Large intestine (tissue), 3 donors: ENCODE measurements around the gene CDON. TPM values are rescaled to one million over a fixed set of nuclear protein-coding genes. Genes with fewer than 3 reads are reported as not detected.
A peak's percentile ranks its signal among the peaks of the same experiment; 100 is the strongest.

Experiments used
- DNase-seq, 2 donors: peaks; one replicate each; pipeline versions ENCODE4 v3.0.0 to v3.0.0-alpha.2; 2013
- H3K27ac ChIP-seq: one replicate; pipeline ENCODE4 v1.5.1; 2013; ENCODE audit warnings: low read length
- H3K27me3 ChIP-seq: 2 replicates; pipeline ENCODE4 v1.6.1; 2013; ENCODE audit warnings: low read length; ENCODE audit not compliant: control insufficient read depth, insufficient read depth
- H3K36me3 ChIP-seq: 2 replicates; pipeline ENCODE4 v1.6.1; 2013; ENCODE audit warnings: low read length; ENCODE audit not compliant: control insufficient read depth, insufficient read depth
- H3K4me1 ChIP-seq: one replicate; pipeline ENCODE4 v1.6.1; 2013; ENCODE audit warnings: low read length; ENCODE audit not compliant: control insufficient read depth, insufficient read depth
- H3K4me3 ChIP-seq: one replicate; pipeline ENCODE4 v1.5.1; 2013; ENCODE audit warnings: low read length
- H3K9me3 ChIP-seq: one replicate; pipeline ENCODE4 v1.6.1; 2013; ENCODE audit warnings: mild to moderate bottlenecking, low read depth, low read length, moderate library complexity; ENCODE audit not compliant: control insufficient read depth
- WGBS: methylation state at CpG from one replicate; pipeline ENCODE4 v1.1.5; 2013; ENCODE audit warnings: low lambda C conversion rate; ENCODE audit not compliant: insufficient coverage; 5-methylcytosine and 5-hydroxymethylcytosine counted together
- polyA plus RNA-seq: library from polyadenylated mRNA; unstranded; fragments of 120-200 nt; gene quantifications from one replicate; pipeline ENCODE4 v1.2.1, GENCODE V29; 2013

Gene CDON
- polyA plus RNA-seq, 1 donor = 22.8 TPM

DNA sequence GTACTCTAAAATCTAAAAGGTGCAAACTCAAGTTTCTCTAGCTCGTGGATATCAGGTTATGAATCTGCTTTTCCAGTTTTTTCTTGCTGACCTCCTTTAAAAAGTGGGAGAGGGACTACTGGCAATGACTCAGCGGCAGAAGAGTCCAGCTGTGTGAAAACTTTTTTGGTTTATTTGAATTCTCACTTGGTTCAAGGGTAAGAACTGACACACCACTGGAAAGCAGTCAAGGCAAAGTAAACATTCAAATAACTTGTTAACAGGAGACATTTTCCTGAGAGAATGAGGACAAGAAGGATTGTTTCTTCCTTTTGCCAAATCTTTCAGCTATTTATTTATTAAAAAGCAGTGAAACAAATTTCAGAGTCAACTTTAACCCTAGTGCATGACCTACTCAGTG, 36.1 kb downstream of the CDON start:
- no peak overlapping the region for H3K27ac ChIP-seq
- no CpG with 5 or more reads among the region's 2 CpGs for WGBS

DNA sequence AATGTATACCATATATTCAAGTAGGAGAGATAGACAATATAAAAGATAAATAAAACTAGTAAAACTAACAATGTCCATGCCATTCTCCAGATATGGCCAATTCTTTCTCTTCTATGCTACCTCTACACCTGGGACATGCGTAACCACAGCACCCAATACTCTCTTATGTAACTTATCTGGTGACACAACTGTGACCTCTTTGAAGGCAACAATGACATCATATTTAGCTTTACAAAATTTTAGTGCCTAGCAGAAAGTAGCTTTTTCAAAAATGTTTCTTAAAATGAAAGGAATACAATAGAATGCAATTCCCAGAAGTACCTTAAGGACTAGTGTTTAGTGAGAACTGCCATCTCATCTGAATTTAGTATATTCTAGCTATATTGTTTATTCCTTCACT, 36.8 kb downstream of the CDON start:
- H3K27me3 ChIP-seq = no peaks in the 10 kb centered on the region
- no CpG with 5 or more reads among the region's 1 CpG for WGBS
- no peaks in the 10 kb centered on the region for H3K36me3 ChIP-seq

More for the DNA sequence above, 36.1 kb downstream of the CDON start:
- no peak overlapping the region for H3K4me3 ChIP-seq
- H3K4me1 ChIP-seq = no peaks in the 10 kb centered on the region
- no peak for DNase-seq
- no peaks in the 10 kb centered on the region for H3K9me3 ChIP-seq
- H3K36me3 ChIP-seq = no peaks in the 10 kb centered on the region
- H3K27me3 ChIP-seq = no peaks in the 10 kb centered on the region

DNA sequence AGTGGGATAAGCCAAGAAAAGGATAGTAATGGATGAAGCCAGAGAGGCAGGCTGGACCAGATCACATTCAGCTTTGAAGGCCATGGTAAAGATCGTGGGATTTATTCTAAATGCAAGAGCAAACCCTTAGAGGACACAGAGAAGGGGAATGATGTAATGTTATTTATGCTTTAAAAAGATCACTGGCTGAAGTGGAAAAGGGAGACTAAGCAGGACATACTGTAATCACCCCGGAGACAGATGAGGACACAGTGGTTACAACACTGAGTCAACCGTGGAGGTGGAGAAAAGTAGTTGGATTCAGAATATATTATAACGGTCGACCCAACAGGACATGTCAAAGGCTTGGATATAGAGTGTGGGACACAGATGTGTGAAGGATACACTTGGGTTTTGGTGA, 38.5 kb downstream of the CDON start:
- WGBS = 93% methylated on average over 3 of the region's 5 CpGs
- DNase-seq = no peak
- no peak overlapping the region for H3K27ac ChIP-seq
- no peaks in the 10 kb centered on the region for H3K27me3 ChIP-seq
- peaks cover 4% of the 10 kb centered on the region for H3K36me3 ChIP-seq
- H3K9me3 ChIP-seq = no peaks in the 10 kb centered on the region
- H3K4me1 ChIP-seq = no peaks in the 10 kb centered on the region
- H3K4me3 ChIP-seq = no peak overlapping the region

More for the DNA sequence above, 36.8 kb downstream of the CDON start:
- H3K4me1 ChIP-seq = no peaks in the 10 kb centered on the region
- DNase-seq = no peak
- no peaks in the 10 kb centered on the region for H3K9me3 ChIP-seq
- no peak overlapping the region for H3K27ac ChIP-seq
- H3K4me3 ChIP-seq = no peak overlapping the region

DNA sequence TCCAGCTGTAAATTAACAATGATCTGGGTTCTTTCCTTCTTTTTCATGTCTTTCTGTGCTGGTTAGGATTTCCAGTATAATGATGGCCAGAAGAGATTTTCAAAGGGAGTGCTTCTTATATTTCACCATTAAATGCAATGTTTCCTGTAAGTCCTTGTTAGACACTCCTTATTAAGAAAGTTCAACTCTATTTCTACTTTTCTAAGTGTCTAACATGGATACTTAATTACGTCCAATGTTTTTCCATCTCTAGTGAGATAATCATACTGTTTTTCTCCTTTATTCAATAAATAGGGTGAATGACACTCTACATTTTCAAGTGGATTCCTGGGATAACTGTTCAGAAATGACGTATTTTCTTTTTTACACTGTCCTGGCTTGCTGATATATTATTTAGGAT, 49.8 kb downstream of the CDON start:
- Histone ChIP-seq H3K9me3 (no peaks in the 10 kb centered on the region), H3K4me3 (no peak overlapping the region), H3K27me3 (no peaks in the 10 kb centered on the region), H3K27ac (no peak overlapping the region), H3K36me3 (peaks cover 17% of the 10 kb centered on the region), H3K4me1 (no peaks in the 10 kb centered on the region)
- WGBS = 100% methylated on average over 2 of the region's 2 CpGs
- no peak for DNase-seq

DNA sequence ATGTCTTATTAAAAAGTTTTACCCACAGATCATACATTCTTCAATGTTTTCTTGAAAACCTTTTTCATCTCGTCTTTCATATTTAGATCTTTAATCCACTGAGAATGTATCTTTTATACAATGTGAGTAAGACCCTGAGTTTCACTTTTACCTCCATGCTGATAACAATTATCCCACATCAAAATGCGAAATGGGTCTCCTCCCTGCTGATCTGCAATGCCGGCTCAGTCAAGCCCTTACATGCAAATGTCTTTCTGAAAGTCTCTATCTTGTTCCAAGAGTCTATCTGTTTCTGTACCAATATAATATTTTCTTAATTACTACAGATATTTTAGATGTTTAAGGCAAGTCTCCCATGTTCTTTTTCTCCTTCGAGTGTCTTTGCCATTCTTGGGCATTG, 50.9 kb downstream of the CDON start:
- Histone ChIP-seq H3K4me3 (no peak overlapping the region), H3K27ac (no peak overlapping the region), H3K36me3 (peaks cover 13% of the 10 kb centered on the region), H3K4me1 (peaks cover 5% of the 10 kb centered on the region), H3K27me3 (no peaks in the 10 kb centered on the region), H3K9me3 (no peaks in the 10 kb centered on the region)
- WGBS = 97% methylated on average over 3 of the region's 4 CpGs
- no peak for DNase-seq

DNA sequence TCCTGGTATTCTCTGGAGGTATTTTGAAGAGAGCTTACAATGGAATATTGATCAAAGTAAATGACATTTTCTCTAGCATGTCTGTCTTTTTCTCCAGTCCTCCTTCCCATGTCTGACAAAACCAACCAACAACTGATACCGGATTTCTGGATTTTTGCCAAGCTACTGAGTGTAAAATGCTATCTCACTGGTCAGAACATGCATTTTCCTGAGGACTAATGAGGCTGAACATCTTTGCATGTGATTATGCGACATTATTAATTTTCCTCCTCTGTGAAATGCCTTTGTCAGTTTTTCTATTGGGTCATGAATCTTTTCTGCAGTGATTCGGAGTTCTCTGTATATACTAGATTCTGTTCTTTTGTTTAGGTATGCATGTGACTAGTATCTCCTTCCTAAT, 51.4 kb downstream of the CDON start:
- WGBS = no CpG with 5 or more reads among the region's 3 CpGs
- H3K4me1 ChIP-seq = peaks cover 5% of the 10 kb centered on the region
- DNase-seq = no peak
- no peak overlapping the region for H3K27ac ChIP-seq
- no peaks in the 10 kb centered on the region for H3K9me3 ChIP-seq
- no peaks in the 10 kb centered on the region for H3K27me3 ChIP-seq
- H3K4me3 ChIP-seq = no peak overlapping the region
- peaks cover 9% of the 10 kb centered on the region for H3K36me3 ChIP-seq

DNA sequence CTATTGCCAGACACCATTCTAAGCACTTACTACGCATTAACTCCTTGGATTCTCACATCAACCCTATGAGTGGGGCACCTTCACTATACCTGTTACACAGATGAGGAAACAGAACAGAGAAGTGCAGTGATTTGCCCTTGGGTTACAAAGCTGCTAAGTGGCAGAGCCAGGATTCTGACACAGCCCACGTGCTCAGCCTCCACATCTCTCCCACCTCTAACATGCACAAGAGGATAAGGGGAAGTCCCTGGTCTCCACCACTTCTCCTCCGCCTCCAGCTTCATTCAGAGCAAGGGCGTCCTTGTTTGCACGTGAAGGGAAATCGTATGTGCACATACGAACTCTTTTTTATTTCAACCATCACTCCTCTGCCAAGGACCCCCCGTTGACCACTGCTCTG, 53.7 kb downstream of the CDON start:
- Histone ChIP-seq H3K4me1 (peaks cover 5% of the 10 kb centered on the region), H3K27ac (no peak overlapping the region), H3K9me3 (no peaks in the 10 kb centered on the region), H3K36me3 (peaks cover 11% of the 10 kb centered on the region), H3K27me3 (no peaks in the 10 kb centered on the region), H3K4me3 (no peak overlapping the region)
- 80% methylated on average over 1 of the region's 8 CpGs for WGBS
- DNase-seq = no peak

DNA sequence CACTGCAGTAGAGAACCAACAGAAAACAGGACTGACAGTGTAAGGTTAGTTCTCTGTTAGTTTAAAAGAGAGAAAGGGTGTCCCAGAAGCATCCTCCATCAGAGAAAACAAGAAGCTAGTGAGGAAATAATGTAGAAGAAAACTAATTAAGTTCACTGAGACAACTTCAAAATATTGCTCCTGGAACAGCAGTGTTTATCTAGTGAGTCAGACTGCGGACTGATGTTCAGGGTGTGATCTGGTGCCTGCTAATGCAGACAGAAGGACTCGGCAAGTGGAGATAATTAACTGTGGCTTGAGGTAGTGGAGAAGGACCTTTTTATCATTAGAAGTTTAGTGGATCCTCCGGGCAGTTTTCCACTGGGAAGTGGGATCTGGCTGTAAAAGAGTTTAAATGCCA, 55.4 kb downstream of the CDON start:
- Histone ChIP-seq H3K27ac (no peak overlapping the region), H3K27me3 (no peaks in the 10 kb centered on the region), H3K4me1 (peaks cover 5% of the 10 kb centered on the region), H3K36me3 (peaks cover 20% of the 10 kb centered on the region), H3K4me3 (no peak overlapping the region), H3K9me3 (no peaks in the 10 kb centered on the region)
- WGBS = no CpG with 5 or more reads among the region's 3 CpGs
- peak in 1 of 2 donors; percentile 53 for DNase-seq

DNA sequence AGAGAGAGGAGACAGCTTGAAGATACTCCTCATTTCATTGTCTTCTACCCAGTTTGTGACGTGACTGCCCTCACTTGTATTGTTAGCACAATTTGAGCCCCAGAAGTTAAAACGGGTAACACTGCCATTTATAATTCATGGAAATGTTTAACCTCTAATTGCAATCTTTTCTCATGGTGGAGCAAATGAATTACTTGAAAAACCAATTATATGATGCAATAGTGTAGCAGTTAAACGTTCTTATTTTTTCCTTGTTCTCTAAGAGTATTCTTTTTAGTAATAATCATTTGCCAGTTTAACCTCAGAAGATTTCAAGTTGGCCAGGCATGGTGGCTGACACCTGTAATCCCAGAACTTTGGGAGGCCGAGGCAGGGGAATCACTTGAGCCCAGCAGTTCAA, 56.6 kb downstream of the CDON start:
- Histone ChIP-seq H3K4me3 (no peak overlapping the region), H3K9me3 (no peaks in the 10 kb centered on the region), H3K36me3 (peaks cover 22% of the 10 kb centered on the region), H3K4me1 (peaks cover 5% of the 10 kb centered on the region), H3K27ac (no peak overlapping the region), H3K27me3 (no peaks in the 10 kb centered on the region)
- no peak for DNase-seq
- WGBS = 86% methylated on average over 2 of the region's 4 CpGs

DNA sequence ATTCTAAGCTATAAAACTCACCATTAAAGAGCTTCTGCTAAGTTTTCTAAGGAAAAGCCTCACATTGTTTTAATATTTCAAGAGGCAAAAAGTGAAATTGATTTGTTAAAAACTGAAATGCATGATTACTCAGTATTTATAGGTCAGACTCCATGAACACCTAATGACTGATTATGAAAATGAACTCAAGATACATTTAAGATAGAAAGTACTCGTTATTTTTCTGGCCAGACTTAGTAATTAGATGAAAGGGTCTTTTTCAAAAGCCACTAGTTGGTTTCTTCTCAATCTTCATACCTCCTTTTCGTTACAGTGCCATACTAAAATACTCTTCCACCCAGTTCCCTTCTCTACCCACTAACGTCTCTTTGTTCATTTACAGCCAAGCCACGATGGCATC, 60.5 kb downstream of the CDON start:
- H3K27me3 ChIP-seq = no peaks in the 10 kb centered on the region
- H3K27ac ChIP-seq = no peak overlapping the region
- WGBS = 92% methylated on average over 2 of the region's 4 CpGs
- H3K4me3 ChIP-seq = no peak overlapping the region
- H3K36me3 ChIP-seq = peaks cover 24% of the 10 kb centered on the region
- no peaks in the 10 kb centered on the region for H3K9me3 ChIP-seq
- DNase-seq = no peak
- H3K4me1 ChIP-seq = no peaks in the 10 kb centered on the region

DNA sequence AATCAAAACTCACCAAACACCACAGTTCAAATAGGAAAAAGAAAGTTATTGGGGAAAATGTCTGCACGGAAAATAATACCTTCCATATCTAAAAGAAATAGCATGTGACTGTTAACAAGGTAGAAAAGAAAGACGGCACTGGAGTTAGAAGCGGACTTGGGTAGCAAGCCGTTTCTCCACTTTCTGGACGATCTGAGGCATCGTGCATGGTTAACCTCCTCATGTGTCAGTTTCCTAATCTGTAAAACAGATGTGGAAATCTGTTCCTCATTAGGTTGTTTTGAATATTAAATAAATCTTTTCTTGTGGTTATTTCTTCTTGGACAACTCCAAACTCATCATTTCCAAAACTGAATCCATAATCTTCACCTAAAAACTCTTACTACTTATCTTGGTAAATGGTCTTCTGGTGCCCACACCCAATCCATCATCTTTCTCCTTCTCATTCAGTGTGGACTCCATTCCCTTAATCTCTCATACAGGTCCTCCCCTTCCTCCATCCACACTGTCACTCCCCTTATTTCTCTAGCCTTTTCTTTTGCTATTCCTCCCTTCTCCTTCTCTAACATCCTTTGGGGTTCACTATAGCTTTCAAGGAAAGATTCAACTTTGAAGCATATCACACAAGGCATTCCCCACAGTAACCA, 63.3 kb downstream of the CDON start:
- Histone ChIP-seq H3K36me3 (peaks cover 27% of the 10 kb centered on the region), H3K4me1 (no peaks in the 10 kb centered on the region), H3K9me3 (no peaks in the 10 kb centered on the region), H3K27me3 (no peaks in the 10 kb centered on the region), H3K4me3 (no peak overlapping the region), H3K27ac (no peak overlapping the region)
- DNase-seq = no peak
- 83% methylated on average over 1 of the region's 6 CpGs for WGBS
